Amygdala (tissue), 56 donors: ENCODE results near the gene NSD2.
"Not testable (repeated sequence)": the region's sequence is repeated elsewhere in the genome, so short reads cannot be mapped to it uniquely, and the experiment has no call there.

Experiments
- DNase-seq, 56 donors: peaks; one replicate each; lab custom pipeline; 2025; lab: John Stamatoyannopoulos, UW

Gene NSD2

GRCh38 chr4:1841201-1841886 lies 29.8 kb upstream of the NSD2 start:
- DNase-seq, result no peak

GRCh38 chr4:1841887-1842210 lies 29.3 kb upstream of the NSD2 start:
- no peak for DNase-seq

- DNase-seq, result no peak
These were observed 28.8 kb upstream of the NSD2 start for GRCh38 chr4:1842339-1842895.

GRCh38 chr4:1842993-1843448 lies 28.2 kb upstream of the NSD2 start:
- DNase-seq, result no peak

GRCh38 chr4:1843852-1844251 lies 27.3 kb upstream of the NSD2 start:
- peak in 17 of 56 donors; percentile 5 to 55 (median 35) for DNase-seq

GRCh38 chr4:1844618-1845017 lies 26.6 kb upstream of the NSD2 start:
- not testable (repeated sequence) for DNase-seq

- no peak for DNase-seq
These were observed 24.6 kb upstream of the NSD2 start for GRCh38 chr4:1846580-1846979.

- DNase-seq, result no peak
These were observed 20.9 kb upstream of the NSD2 start for GRCh38 chr4:1850276-1850675.

GRCh38 chr4:1851160-1851559 lies 20.0 kb upstream of the NSD2 start:
- no peak for DNase-seq

- no peak for DNase-seq
These were observed 19.4 kb upstream of the NSD2 start for GRCh38 chr4:1851575-1852410.

- DNase-seq, result no peak
These were observed 18.1 kb upstream of the NSD2 start for GRCh38 chr4:1852904-1853623.

GRCh38 chr4:1854752-1855151 lies 16.4 kb upstream of the NSD2 start:
- no peak for DNase-seq

GRCh38 chr4:1855333-1856070 lies 15.7 kb upstream of the NSD2 start:
- DNase-seq, result no peak

- DNase-seq, result peak; percentile 37 to 98 (median 93)
These were observed 14.9 kb upstream of the NSD2 start, which contains the start of gene LETM1 for GRCh38 chr4:1856071-1856942. LETM1 (minus strand) TSS chr4:1856156; CDS start chr4:1855950, 206 bp downstream.

GRCh38 chr4:1856943-1857699 lies 14.1 kb upstream of the NSD2 start:
- peak in 14 of 56 donors; percentile 14 to 65 (median 36) for DNase-seq

GRCh38 chr4:1857931-1858330 lies 13.3 kb upstream of the NSD2 start:
- DNase-seq, result no peak

GRCh38 chr4:1859389-1859753 lies 11.8 kb upstream of the NSD2 start:
- DNase-seq, result no peak
